ENCODE measurements around the gene HNRNPU. TPM values are rescaled to one million over a fixed set of nuclear protein-coding genes. Genes with fewer than 3 reads are reported as not detected.

The HNRNPU gene
- total RNA-seq, 3 donors from 2014 or later = 197 to 281 (median 260) TPM

GRCh38 chr1:244802556-244803239 lies 61.6 kb downstream of the HNRNPU start:
- Histone ChIP-seq H3K4me3 (no peak overlapping the region), H3K9me3 (no peaks in the 10 kb centered on the region), H3K4me1 (ENCODE audit: low read depth) (no peaks in the 10 kb centered on the region), H3K36me3 (ENCODE audit: low read depth) (no peaks in the 10 kb centered on the region)
- TF ChIP-seq CTCF (IDR thresholded peaks at IDR 0.05) = no peak
- no peak for DNase-seq
- peak; percentile 7 for ATAC-seq
- intact Hi-C loops (cut with DNase I, micrococcal nuclease) = no loop called here

- TF ChIP-seq CTCF (IDR thresholded peaks at IDR 0.05) = no peak
- intact Hi-C loops (cut with DNase I, micrococcal nuclease) = no loop called here
- peak; percentile 56 for ATAC-seq
- DNase-seq = no peak
- Histone ChIP-seq H3K4me3 (no peak overlapping the region), H3K9me3 (no peaks in the 10 kb centered on the region), H3K4me1 (ENCODE audit: low read depth) (no peaks in the 10 kb centered on the region), H3K36me3 (ENCODE audit: low read depth) (no peaks in the 10 kb centered on the region)
Observed at GRCh38 chr1:244802041-244802440, 62.3 kb downstream of the HNRNPU start.

GRCh38 chr1:244801246-244801645 lies 63.1 kb downstream of the HNRNPU start:
- Histone ChIP-seq H3K4me3 (no peak overlapping the region), H3K4me1 (ENCODE audit: low read depth) (no peaks in the 10 kb centered on the region), H3K9me3 (no peaks in the 10 kb centered on the region), H3K36me3 (ENCODE audit: low read depth) (no peaks in the 10 kb centered on the region)
- no peak for TF ChIP-seq CTCF (IDR thresholded peaks at IDR 0.05)
- intact Hi-C loops (cut with DNase I, micrococcal nuclease) = no loop called here
- peak in 1 of 3 donors; percentile 19 for DNase-seq
- ATAC-seq = peak; percentile 36

GRCh38 chr1:244800821-244801220 lies 63.5 kb downstream of the HNRNPU start:
- H3K36me3 ChIP-seq (ENCODE audit: low read depth) = no peaks in the 10 kb centered on the region
- no peak for TF ChIP-seq CTCF (IDR thresholded peaks at IDR 0.05)
- no peak overlapping the region for H3K4me3 ChIP-seq
- no peak for ATAC-seq
- H3K9me3 ChIP-seq = no peaks in the 10 kb centered on the region
- no peak for DNase-seq
- intact Hi-C loops (cut with DNase I, micrococcal nuclease) = no loop called here
- H3K4me1 ChIP-seq (ENCODE audit: low read depth) = no peaks in the 10 kb centered on the region

Other genes starting within 250 kb of the HNRNPU start
- gene DESI2, start 211.4 kb downstream of the HNRNPU start, total RNA-seq = 10 to 100 TPM; 26.9 to 30.6 (median 29.7) TPM
- 10 to 100 TPM; 18.9 to 37.7 (median 32.3) TPM for gene COX20, start 28.9 kb downstream of the HNRNPU start, total RNA-seq

All from mucosa of descending colon (tissue), 3 donors.